Measurements from ENCODE around the gene TMX1. TPM values are rescaled to one million over a fixed set of nuclear protein-coding genes. Genes with fewer than 3 reads are reported as not detected.

TMX1 gene
- total and polyA plus RNA-seq, 2 experiments from 2014 or later, result 61.5 to 126 TPM

- H3K4me2 ChIP-seq, result no peak overlapping the region
- no peaks in the 10 kb centered on the region; the same call in 1 of the 2 replicates for H3K36me3 ChIP-seq (ENCODE audit: insufficient read depth)
Observed at GRCh38 chr14:51293149-51293911, 53.3 kb downstream of the TMX1 start.

More at GRCh38 chr14:51293149-51293911, 53.3 kb downstream of the TMX1 start:
- Histone ChIP-seq H3K27me3 (ENCODE audit: insufficient read depth) (no peaks in the 10 kb centered on the region), H3K27ac (ENCODE audit: low read depth) (no peak overlapping the region), H3K4me1 (ENCODE audit: insufficient read depth) (no peaks in the 10 kb centered on the region; the same call in 1 of the 2 replicates), H4K20me1 (replicated peaks; ENCODE audit: insufficient read depth) (no peaks in the 10 kb centered on the region; the same call in 1 of the 2 replicates), H3K79me2 (replicated peaks; ENCODE audit: insufficient read depth) (no peaks in the 10 kb centered on the region), H3K9me2 (ENCODE audit: insufficient read depth) (no peaks in the 10 kb centered on the region), H2AFZ (no peak overlapping the region), H3K4me3 (no peak overlapping the region), H3F3A (replicated peaks; ENCODE audit: low read depth) (no peaks in the 10 kb centered on the region)
- Mint-ChIP-seq H3K27ac (no peak overlapping the region), H3K27me3 (ENCODE audit: insufficient read depth, low read depth, poor library complexity) (peaks cover 2% of the 10 kb centered on the region), H3K36me3 (ENCODE audit: low read depth) (peaks cover 4% of the 10 kb centered on the region; the same call in 1 of the 3 replicates), H3K4me1 (peaks cover 11% of the 10 kb centered on the region), H3K9me3 (no peaks in the 10 kb centered on the region), H3K4me3 (no peak overlapping the region)
- DNase-seq (ENCODE audit: low spot score) (no peak), ATAC-seq (no peak; the same call in 1 of the 3 replicates)
- TF ChIP-seq, protein P1, sequence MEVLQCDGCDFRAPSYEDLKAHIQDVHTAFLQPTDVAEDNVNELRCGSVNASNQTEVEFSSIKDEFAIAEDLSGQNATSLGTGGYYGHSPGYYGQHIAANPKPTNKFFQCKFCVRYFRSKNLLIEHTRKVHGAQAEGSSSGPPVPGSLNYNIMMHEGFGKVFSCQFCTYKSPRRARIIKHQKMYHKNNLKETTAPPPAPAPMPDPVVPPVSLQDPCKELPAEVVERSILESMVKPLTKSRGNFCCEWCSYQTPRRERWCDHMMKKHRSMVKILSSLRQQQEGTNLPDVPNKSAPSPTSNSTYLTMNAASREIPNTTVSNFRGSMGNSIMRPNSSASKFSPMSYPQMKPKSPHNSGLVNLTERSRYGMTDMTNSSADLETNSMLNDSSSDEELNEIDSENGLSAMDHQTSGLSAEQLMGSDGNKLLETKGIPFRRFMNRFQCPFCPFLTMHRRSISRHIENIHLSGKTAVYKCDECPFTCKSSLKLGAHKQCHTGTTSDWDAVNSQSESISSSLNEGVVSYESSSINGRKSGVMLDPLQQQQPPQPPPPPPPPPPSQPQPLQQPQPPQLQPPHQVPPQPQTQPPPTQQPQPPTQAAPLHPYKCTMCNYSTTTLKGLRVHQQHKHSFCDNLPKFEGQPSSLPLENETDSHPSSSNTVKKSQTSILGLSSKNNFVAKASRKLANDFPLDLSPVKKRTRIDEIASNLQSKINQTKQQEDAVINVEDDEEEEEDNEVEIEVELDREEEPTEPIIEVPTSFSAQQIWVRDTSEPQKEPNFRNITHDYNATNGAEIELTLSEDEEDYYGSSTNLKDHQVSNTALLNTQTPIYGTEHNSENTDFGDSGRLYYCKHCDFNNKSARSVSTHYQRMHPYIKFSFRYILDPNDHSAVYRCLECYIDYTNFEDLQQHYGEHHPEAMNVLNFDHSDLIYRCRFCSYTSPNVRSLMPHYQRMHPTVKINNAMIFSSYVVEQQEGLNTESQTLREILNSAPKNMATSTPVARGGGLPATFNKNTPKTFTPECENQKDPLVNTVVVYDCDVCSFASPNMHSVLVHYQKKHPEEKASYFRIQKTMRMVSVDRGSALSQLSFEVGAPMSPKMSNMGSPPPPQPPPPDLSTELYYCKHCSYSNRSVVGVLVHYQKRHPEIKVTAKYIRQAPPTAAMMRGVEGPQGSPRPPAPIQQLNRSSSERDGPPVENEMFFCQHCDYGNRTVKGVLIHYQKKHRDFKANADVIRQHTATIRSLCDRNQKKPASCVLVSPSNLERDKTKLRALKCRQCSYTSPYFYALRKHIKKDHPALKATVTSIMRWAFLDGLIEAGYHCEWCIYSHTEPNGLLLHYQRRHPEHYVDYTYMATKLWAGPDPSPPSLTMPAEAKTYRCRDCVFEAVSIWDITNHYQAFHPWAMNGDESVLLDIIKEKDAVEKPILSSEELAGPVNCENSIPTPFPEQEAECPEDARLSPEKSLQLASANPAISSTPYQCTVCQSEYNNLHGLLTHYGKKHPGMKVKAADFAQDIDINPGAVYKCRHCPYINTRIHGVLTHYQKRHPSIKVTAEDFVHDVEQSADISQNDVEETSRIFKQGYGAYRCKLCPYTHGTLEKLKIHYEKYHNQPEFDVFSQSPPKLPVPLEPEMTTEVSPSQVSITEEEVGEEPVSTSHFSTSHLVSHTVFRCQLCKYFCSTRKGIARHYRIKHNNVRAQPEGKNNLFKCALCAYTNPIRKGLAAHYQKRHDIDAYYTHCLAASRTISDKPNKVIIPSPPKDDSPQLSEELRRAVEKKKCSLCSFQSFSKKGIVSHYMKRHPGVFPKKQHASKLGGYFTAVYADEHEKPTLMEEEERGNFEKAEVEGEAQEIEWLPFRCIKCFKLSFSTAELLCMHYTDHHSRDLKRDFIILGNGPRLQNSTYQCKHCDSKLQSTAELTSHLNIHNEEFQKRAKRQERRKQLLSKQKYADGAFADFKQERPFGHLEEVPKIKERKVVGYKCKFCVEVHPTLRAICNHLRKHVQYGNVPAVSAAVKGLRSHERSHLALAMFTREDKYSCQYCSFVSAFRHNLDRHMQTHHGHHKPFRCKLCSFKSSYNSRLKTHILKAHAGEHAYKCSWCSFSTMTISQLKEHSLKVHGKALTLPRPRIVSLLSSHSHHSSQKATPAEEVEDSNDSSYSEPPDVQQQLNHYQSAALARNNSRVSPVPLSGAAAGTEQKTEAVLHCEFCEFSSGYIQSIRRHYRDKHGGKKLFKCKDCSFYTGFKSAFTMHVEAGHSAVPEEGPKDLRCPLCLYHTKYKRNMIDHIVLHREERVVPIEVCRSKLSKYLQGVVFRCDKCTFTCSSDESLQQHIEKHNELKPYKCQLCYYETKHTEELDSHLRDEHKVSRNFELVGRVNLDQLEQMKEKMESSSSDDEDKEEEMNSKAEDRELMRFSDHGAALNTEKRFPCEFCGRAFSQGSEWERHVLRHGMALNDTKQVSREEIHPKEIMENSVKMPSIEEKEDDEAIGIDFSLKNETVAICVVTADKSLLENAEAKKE (CRISPR knock-in tag; IDR thresholded peaks at IDR 0.05), result no peak
- TF ChIP-seq ETS1 (IDR thresholded peaks at IDR 0.05) (no peak), CTCF (conservative IDR thresholded peaks at IDR 0.05; ENCODE audit: low read depth in 2 of 2) (no peak), ZNF331 (CRISPR knock-in tag; IDR thresholded peaks at IDR 0.05; ENCODE audit: low read depth) (no peak), POLR2AphosphoS5 (IDR thresholded peaks at IDR 0.05; ENCODE audit: low read depth) (no peak), NANOG (IDR thresholded peaks at IDR 0.05; ENCODE audit: borderline replicate concordance) (no peak)

All from GM23338 (cell line).